Kidney (tissue), 14 donors: Measurements from ENCODE around the gene RYR2. TPM values are rescaled to one million over a fixed set of nuclear protein-coding genes. Genes with fewer than 3 reads are reported as not detected.
A peak's percentile ranks its signal among the peaks of the same experiment; 100 is the strongest.

ENCODE experiments used
- DNase-seq, 5 donors: peaks; one replicate each; pipeline ENCODE4 v3.0.0-alpha.2; 2013 to 2020
- FAIRE-seq: peaks from 2 replicates; lab custom pipeline; 2012; peaks lifted over from hg19 to GRCh38; lab: Jason Lieb, UNC
- H3K27ac ChIP-seq, 2 donors: one replicate each; pipeline ENCODE4 v1.7.0; 2013; ENCODE audit warnings: low read depth in 2 of 2, low read length in 2 of 2, inconsistent platforms in 1 of 2
- H3K27me3 ChIP-seq: one replicate; pipeline ENCODE4 v1.7.1; 2013; ENCODE audit warnings: low read length, inconsistent platforms; ENCODE audit not compliant: control insufficient read depth, insufficient read depth
- H3K36me3 ChIP-seq, 3 donors: one replicate each; pipeline versions ENCODE4 v1.7.0 to v1.7.1; 2013; ENCODE audit warnings: low read length in 3 of 3, control low read depth in 1 of 3, inconsistent platforms in 1 of 3; ENCODE audit not compliant: insufficient read depth in 3 of 3, control insufficient read depth in 2 of 3
- H3K4me1 ChIP-seq, 3 donors: one replicate each; pipeline versions ENCODE4 v1.7.0 to v1.7.1; 2013; ENCODE audit warnings: low read length in 3 of 3, inconsistent platforms in 1 of 3, low read depth in 1 of 3; ENCODE audit not compliant: control insufficient read depth in 2 of 3, insufficient read depth in 2 of 3
- H3K4me3 ChIP-seq, 3 donors: one replicate each; pipeline versions ENCODE4 v1.7.0 to v1.8.1; 2013; ENCODE audit warnings: low read length in 3 of 3, control low read depth in 1 of 3, inconsistent platforms in 1 of 3
- H3K9ac ChIP-seq, 3 donors: one replicate each; pipeline versions ENCODE4 v1.7.0 to v1.7.1; 2013; ENCODE audit warnings: low read length in 3 of 3, control low read depth in 1 of 3, inconsistent platforms in 1 of 3
- H3K9me3 ChIP-seq, 3 donors: one replicate each; pipeline versions ENCODE4 v1.7.0 to v1.7.1; 2013; ENCODE audit warnings: low read length in 3 of 3, control low read depth in 1 of 3, inconsistent platforms in 1 of 3; ENCODE audit not compliant: control insufficient read depth in 2 of 3, insufficient read depth in 1 of 3
- intact Hi-C: fragments of 100-400 bp; cut with DNase I; formaldehyde crosslinking; loops from one replicate; pipeline ENCODE4 v1.11.1; 2022
- polyA plus RNA-seq: library from polyadenylated mRNA; stranded (reverse); fragments of 350-450 nt; fragmentation: Illumina TruSeq; extraction: RNeasy Lipid Tissue Mini Kit (QIAGEN cat#74804); gene quantifications from one replicate; pipeline ENCODE4 v1.2.3, GENCODE V29; 2014; ENCODE audit warnings: low read depth, low replicate concordance; ENCODE audit not compliant: insufficient read depth
- total RNA-seq: library from RNA; stranded (reverse); fragmentation: NEBNext Ultra II Directional; extraction: Animal tissue kit (Norgen Biotek cat#: 25700); gene quantifications from one replicate; pipeline ENCODE4 v1.2.1, GENCODE V29; 2021
- TF ChIP-seq, protein P1 (sequence below): IDR thresholded peaks from 3 replicates; pipeline ENCODE4 v1.5.1; 2012; ENCODE audit warnings: mild to moderate bottlenecking, moderate library complexity, borderline replicate concordance; ENCODE audit not compliant: insufficient read depth; ENCODE audit errors: extremely low read depth
- donor health status: control.
- donor health status: control.
- donor health status: control.
- donor health status: control.
- donor health status: control.
- donor health status: DM: yes; HTN: yes; CAD: no.
- donor health status: Normal renal cell carcinoma (clear cell type).

The RYR2 gene
- total and polyA plus RNA-seq, 2 donors from 2014 or later: 0.28 to 0.60 TPM

DNA sequence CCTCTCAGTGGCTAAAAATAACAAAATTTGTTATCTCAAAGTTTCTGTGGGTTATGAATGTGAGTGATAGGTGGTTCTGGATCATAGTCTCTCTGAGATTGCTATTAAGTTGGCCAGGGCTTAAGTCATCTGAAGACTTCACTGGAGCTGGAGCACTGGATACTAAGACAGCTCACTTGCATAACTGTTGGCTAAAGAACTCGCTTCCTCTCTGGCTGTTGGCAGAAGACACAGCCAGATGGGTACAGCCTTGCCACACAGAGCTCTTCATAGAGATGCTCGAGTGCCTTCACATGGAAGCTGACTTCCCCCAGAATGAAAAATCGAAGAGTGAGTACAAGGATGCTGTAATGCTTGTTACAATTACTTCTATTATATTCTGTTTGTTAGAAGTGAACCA, 514.9 kb downstream of the RYR2 start:
- Histone ChIP-seq H3K9ac (no peak overlapping the region), H3K4me1 (no peaks in the 10 kb centered on the region), H3K27me3 (no peaks in the 10 kb centered on the region), H3K4me3 (no peak overlapping the region), H3K27ac (no peak overlapping the region), H3K36me3 (no peaks in the 10 kb centered on the region), H3K9me3 (no peaks in the 10 kb centered on the region)
- TF ChIP-seq, protein P1, sequence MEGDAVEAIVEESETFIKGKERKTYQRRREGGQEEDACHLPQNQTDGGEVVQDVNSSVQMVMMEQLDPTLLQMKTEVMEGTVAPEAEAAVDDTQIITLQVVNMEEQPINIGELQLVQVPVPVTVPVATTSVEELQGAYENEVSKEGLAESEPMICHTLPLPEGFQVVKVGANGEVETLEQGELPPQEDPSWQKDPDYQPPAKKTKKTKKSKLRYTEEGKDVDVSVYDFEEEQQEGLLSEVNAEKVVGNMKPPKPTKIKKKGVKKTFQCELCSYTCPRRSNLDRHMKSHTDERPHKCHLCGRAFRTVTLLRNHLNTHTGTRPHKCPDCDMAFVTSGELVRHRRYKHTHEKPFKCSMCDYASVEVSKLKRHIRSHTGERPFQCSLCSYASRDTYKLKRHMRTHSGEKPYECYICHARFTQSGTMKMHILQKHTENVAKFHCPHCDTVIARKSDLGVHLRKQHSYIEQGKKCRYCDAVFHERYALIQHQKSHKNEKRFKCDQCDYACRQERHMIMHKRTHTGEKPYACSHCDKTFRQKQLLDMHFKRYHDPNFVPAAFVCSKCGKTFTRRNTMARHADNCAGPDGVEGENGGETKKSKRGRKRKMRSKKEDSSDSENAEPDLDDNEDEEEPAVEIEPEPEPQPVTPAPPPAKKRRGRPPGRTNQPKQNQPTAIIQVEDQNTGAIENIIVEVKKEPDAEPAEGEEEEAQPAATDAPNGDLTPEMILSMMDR: no peak
- no peak for FAIRE-seq
- intact Hi-C loops: no loop called here
- no peak for DNase-seq

DNA sequence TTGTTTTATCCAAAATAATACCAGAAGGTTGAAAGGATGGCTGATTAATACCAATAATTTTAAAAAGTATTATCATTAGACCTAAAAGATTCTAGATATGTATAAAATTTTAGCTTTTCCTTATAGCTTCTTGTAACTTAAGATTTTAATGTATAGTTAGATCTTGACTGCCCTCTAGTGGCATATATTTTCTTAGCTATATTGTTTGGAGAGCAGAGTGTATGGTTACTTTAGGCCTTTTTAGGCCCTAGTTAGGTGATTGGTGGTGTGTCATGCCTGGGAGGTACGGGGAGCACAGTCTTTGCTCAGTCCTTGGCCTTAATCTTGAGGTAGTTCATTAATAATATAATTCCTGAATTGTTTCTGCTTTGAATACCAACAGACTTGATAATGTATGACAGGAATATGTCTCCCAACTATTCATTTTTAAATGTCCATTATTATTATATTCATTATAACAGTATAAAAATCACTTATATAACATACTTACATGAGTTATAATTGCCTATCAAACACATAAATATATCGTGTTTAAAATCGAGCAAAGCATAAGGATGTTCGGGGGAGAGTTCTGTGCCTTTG, 520.3 kb downstream of the RYR2 start:
- no peak overlapping the region for H3K9ac ChIP-seq
- H3K4me1 ChIP-seq: no peaks in the 10 kb centered on the region
- H3K27me3 ChIP-seq: no peaks in the 10 kb centered on the region
- intact Hi-C loops: no loop called here
- no peak overlapping the region for H3K27ac ChIP-seq
- no peaks in the 10 kb centered on the region for H3K9me3 ChIP-seq
- no peak overlapping the region for H3K4me3 ChIP-seq
- DNase-seq (peak in 2 of 5 donors; percentile 84 to 86), FAIRE-seq (no peak)
- TF ChIP-seq, protein P1: peak; percentile 33
- no peaks in the 10 kb centered on the region for H3K36me3 ChIP-seq

DNA sequence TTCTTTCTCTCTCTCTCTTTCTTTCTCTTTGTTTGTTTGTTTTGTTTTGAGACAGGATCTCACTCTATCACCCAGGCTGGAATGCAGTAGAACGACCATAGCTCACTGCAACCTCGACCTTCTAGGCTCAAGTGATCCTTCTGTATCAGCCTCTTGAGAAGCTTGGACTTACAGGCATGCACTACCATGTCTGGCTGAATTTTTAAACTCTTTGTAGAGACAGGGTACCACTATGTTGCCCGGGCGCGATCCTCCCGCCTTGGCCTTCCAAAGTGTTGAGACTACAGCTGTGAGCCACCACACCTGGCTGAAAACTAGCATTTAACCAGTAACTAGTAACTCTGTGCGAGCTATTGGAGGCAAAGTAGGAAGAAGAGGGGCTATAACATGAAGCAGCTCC, 523.3 kb downstream of the RYR2 start:
- Histone ChIP-seq H3K9me3 (no peaks in the 10 kb centered on the region), H3K27me3 (no peaks in the 10 kb centered on the region), H3K4me1 (no peaks in the 10 kb centered on the region), H3K27ac (no peak overlapping the region), H3K9ac (no peak overlapping the region), H3K4me3 (no peak overlapping the region), H3K36me3 (no peaks in the 10 kb centered on the region)
- DNase-seq (no peak), FAIRE-seq (no peak)
- TF ChIP-seq, protein P1: no peak
- intact Hi-C loops: no loop called here

DNA sequence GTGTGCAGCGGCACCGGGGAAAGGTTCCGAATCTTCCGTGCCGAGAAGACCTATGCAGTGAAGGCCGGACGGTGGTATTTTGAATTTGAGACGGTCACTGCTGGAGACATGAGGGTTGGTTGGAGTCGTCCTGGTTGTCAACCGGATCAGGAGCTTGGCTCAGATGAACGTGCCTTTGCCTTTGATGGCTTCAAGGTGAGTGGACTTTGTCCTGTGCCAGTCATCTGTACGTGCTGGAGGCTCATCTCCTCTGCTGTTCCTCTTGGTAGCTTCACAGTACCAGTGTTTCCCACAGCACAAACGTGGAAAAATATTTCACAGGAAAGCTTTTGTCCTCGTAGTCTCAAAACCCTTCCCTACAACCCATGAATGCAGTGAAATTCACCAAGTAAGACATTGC, 524.6 kb downstream of the RYR2 start:
- intact Hi-C loops: no loop called here
- TF ChIP-seq, protein P1: no peak
- DNase-seq: no peak

More for the DNA sequence above, 524.6 kb downstream of the RYR2 start:
- Histone ChIP-seq H3K36me3 (no peaks in the 10 kb centered on the region), H3K9me3 (no peaks in the 10 kb centered on the region), H3K27me3 (no peaks in the 10 kb centered on the region), H3K4me3 (no peak overlapping the region), H3K4me1 (no peaks in the 10 kb centered on the region), H3K9ac (no peak overlapping the region), H3K27ac (no peak overlapping the region)
- FAIRE-seq: no peak
